HFFc6 (cell line): ENCODE measurements around the gene CLTRN. TPM values are rescaled to one million over a fixed set of nuclear protein-coding genes. Genes with fewer than 3 reads are reported as not detected.

ENCODE experiments used
- DNase-seq: peaks from one replicate; pipeline ENCODE4 v3.0.0-alpha.2; 2018
- H3K27ac Mint-ChIP-seq: 2 replicates; pipeline ENCODE4 v1.8.0; 2020; ENCODE audit warnings: mild to moderate bottlenecking, mixed read lengths
- H3K27me3 Mint-ChIP-seq: 2 replicates; pipeline ENCODE4 v1.8.0; 2021; ENCODE audit warnings: mild to moderate bottlenecking, moderate library complexity, mixed read lengths; ENCODE audit not compliant: insufficient read depth
- H3K36me3 Mint-ChIP-seq: 2 replicates; pipeline ENCODE4 v1.8.0; 2021; ENCODE audit warnings: low read depth, mixed read lengths
- H3K4me1 Mint-ChIP-seq: 2 replicates; pipeline ENCODE4 v1.8.0; 2020; ENCODE audit warnings: low read depth, mixed read lengths
- H3K4me3 Mint-ChIP-seq: 2 replicates; pipeline ENCODE4 v1.8.0; 2020; ENCODE audit warnings: mild to moderate bottlenecking, moderate library complexity, mixed read lengths
- H3K9me3 Mint-ChIP-seq: 2 replicates; pipeline ENCODE4 v1.8.0; 2020; ENCODE audit warnings: mild to moderate bottlenecking, mixed read lengths
- total RNA-seq, 6 experiments: library from RNA; stranded (reverse); fragmentation: NEBNext Ultra II Directional; extraction: Animal tissue kit (Norgen Biotek cat#: 25700); gene quantifications; 2 replicates in 1 of 6; 3 replicates in 5 of 6; pipeline ENCODE4 v1.2.3, GENCODE V29; 2021
- TF ChIP-seq, protein P1 (sequence below): fragments of 200-600 bp; sonication (generic); IDR thresholded peaks from 2 replicates; pipeline ENCODE4 v1.5.0; 2021; ENCODE audit warnings: antibody characterized with exemption, mild to moderate bottlenecking

Gene CLTRN
- total RNA-seq, 6 experiments from 2014 or later = 0.13 to 0.28 (median 0.17) TPM; not detected in 3

DNA sequence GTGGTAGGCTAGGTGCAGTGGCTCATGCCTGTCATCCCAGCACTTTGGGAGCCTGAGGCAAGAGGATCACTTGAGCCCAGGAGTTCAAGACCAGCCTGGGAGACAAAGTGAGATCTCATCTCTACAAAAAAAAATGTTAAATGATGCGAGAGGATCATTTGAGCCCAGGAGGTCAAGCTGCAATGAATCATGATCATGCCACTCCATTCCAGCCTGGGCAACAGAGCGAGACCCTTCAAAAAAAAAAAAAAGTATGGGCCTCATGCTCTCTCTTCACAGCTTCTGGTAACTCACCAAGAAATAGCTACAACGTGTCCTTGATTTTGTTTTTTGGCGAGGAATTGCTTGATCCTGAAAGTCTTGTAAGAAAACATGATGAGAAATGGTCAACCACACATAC, 65.1 kb downstream of the CLTRN start:
- no peaks in the 10 kb centered on the region for H3K9me3 Mint-ChIP-seq
- H3K27me3 Mint-ChIP-seq = no peaks in the 10 kb centered on the region
- H3K4me3 Mint-ChIP-seq = no peak overlapping the region
- TF ChIP-seq, protein P1, sequence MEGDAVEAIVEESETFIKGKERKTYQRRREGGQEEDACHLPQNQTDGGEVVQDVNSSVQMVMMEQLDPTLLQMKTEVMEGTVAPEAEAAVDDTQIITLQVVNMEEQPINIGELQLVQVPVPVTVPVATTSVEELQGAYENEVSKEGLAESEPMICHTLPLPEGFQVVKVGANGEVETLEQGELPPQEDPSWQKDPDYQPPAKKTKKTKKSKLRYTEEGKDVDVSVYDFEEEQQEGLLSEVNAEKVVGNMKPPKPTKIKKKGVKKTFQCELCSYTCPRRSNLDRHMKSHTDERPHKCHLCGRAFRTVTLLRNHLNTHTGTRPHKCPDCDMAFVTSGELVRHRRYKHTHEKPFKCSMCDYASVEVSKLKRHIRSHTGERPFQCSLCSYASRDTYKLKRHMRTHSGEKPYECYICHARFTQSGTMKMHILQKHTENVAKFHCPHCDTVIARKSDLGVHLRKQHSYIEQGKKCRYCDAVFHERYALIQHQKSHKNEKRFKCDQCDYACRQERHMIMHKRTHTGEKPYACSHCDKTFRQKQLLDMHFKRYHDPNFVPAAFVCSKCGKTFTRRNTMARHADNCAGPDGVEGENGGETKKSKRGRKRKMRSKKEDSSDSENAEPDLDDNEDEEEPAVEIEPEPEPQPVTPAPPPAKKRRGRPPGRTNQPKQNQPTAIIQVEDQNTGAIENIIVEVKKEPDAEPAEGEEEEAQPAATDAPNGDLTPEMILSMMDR = no peak
- H3K27ac Mint-ChIP-seq = no peak overlapping the region
- no peaks in the 10 kb centered on the region for H3K4me1 Mint-ChIP-seq
- DNase-seq = no peak
- no peaks in the 10 kb centered on the region for H3K36me3 Mint-ChIP-seq

GRCh38 chrX:15598026-15598425, 66.6 kb downstream of the CLTRN start:
- no peak overlapping the region for H3K27ac Mint-ChIP-seq
- H3K27me3 Mint-ChIP-seq = peaks cover 3% of the 10 kb centered on the region; the same call in 1 of the 2 replicates
- no peaks in the 10 kb centered on the region for H3K9me3 Mint-ChIP-seq
- TF ChIP-seq, protein P1 = no peak
- DNase-seq = peak; percentile 0
- H3K36me3 Mint-ChIP-seq = no peaks in the 10 kb centered on the region
- no peak overlapping the region for H3K4me3 Mint-ChIP-seq
- no peaks in the 10 kb centered on the region for H3K4me1 Mint-ChIP-seq

DNA sequence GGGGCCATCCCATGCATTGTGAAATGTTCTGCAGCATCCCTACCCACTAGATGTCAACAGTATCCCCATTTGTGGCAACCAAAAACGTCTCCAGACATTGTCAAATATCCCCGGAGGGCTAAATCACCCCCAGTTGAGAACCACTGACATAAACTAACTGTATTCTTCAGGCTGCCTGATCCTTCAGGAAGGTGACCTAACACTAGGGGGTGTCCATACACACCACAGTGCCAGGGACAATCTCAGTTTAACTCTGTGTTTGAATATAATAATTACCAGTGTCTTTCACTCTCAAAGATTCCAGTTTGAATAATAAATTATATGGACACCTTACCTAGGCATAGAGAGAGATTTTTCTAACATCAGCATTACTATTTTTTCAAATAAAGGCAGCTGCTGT, 70.2 kb downstream of the CLTRN start:
- Mint-ChIP-seq H3K4me1 (no peaks in the 10 kb centered on the region), H3K27me3 (peaks cover 8% of the 10 kb centered on the region; the same call in 1 of the 2 replicates), H3K27ac (no peak overlapping the region), H3K9me3 (no peaks in the 10 kb centered on the region), H3K4me3 (no peak overlapping the region), H3K36me3 (no peaks in the 10 kb centered on the region)
- TF ChIP-seq, protein P1 = peak; percentile 40; the same call in 1 of the 2 replicates
- no peak for DNase-seq

DNA sequence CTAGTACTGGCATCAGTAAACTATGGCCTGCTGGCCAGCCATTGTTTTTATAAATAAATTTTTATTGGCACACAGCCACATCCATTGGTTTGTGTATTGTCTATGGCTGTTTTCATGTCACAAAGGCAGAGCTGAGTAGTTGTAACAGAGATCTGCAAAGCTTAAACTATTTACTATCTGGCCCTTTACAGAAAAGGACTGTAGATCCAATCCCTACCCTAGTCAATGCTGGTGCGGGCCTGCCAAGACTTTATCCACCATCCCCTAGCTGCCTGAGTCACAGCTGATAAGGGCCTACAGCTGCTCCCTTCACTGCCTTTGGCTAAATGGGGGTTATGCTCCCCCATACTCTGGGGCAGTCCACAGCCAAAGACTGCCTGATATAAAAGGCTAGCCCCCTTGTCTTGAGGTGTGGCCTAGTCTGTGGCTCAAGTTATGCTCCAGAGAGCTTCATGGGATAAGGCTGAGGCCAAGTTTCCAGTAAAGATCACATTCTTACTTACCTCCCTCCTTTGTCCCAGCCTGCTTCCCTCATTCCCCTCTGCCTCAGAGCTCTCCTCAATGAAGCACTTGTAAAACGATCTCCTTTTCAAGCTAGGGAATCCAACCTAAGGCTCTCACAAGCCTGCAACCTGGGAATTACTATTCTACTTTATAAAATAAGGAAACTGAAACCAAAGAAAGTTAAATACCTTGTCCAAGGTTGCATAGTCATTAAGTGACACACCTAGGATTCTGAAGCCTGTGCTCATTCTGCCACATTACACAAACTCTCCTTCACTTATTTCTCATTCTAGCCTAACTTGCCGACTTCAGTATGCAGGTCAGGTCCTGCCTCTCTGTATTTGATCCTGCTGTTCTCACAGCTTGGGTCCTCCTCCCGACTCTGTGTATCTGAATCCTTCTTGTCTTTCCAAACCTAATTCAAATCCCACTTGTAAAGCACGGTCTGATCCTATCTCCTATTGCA, 84.5 kb downstream of the CLTRN start:
- H3K27ac Mint-ChIP-seq = no peak overlapping the region
- no peaks in the 10 kb centered on the region for H3K36me3 Mint-ChIP-seq
- no peaks in the 10 kb centered on the region for H3K9me3 Mint-ChIP-seq
- no peak overlapping the region for H3K4me3 Mint-ChIP-seq
- H3K4me1 Mint-ChIP-seq = peaks cover 5% of the 10 kb centered on the region; the same call in 1 of the 2 replicates
- H3K27me3 Mint-ChIP-seq = no peaks in the 10 kb centered on the region; the same call in 1 of the 2 replicates
- no peak for DNase-seq
- TF ChIP-seq, protein P1 = no peak

Other genes with a start within 250 kb of the CLTRN start
- gene PIR, start 171.5 kb downstream of the CLTRN start, total RNA-seq = 1 to 10 TPM; 4.3 to 8.8 (median 6.7) TPM
- gene BMX, start 164.0 kb downstream of the CLTRN start, total RNA-seq = not detected
- not detected for gene ACE2, start 63.8 kb downstream of the CLTRN start, total RNA-seq
- gene CA5B, start 73.5 kb upstream of the CLTRN start, total RNA-seq = 1 to 10 TPM; 5.1 to 9.1 (median 7.1) TPM
- 1 to 10 TPM; 5.1 to 7.0 (median 5.6) TPM for gene ZRSR2, start 125.7 kb upstream of the CLTRN start, total RNA-seq
- 10 to 100 TPM; 18.5 to 23.0 (median 20.7) TPM for gene AP1S2, start 190.0 kb upstream of the CLTRN start, total RNA-seq